Measurements from ENCODE around the gene FPR2.

The FPR2 gene

GRCh38 chr19:51754770-51755169 lies 6.2 kb upstream of the FPR2 start:
- TF ChIP-seq, protein P1, sequence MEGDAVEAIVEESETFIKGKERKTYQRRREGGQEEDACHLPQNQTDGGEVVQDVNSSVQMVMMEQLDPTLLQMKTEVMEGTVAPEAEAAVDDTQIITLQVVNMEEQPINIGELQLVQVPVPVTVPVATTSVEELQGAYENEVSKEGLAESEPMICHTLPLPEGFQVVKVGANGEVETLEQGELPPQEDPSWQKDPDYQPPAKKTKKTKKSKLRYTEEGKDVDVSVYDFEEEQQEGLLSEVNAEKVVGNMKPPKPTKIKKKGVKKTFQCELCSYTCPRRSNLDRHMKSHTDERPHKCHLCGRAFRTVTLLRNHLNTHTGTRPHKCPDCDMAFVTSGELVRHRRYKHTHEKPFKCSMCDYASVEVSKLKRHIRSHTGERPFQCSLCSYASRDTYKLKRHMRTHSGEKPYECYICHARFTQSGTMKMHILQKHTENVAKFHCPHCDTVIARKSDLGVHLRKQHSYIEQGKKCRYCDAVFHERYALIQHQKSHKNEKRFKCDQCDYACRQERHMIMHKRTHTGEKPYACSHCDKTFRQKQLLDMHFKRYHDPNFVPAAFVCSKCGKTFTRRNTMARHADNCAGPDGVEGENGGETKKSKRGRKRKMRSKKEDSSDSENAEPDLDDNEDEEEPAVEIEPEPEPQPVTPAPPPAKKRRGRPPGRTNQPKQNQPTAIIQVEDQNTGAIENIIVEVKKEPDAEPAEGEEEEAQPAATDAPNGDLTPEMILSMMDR (IDR thresholded peaks at IDR 0.05; ENCODE audit: low read depth, low read length): no peak
- Histone ChIP-seq H3K36me3 (no peaks in the 10 kb centered on the region), H3K9me3 (ENCODE audit: severe bottlenecking) (peaks cover 6% of the 10 kb centered on the region), H3K27me3 (ENCODE audit: insufficient read depth, low read depth, severe bottlenecking) (peaks cover 57% of the 10 kb centered on the region), H3K27ac (no peak overlapping the region), H3K4me3 (ENCODE audit: low read depth, low read length) (no peak overlapping the region)
- no peak for DNase-seq

GRCh38 chr19:51755571-51755970 lies 5.4 kb upstream of the FPR2 start:
- Histone ChIP-seq H3K27ac (no peak overlapping the region), H3K36me3 (no peaks in the 10 kb centered on the region), H3K9me3 (ENCODE audit: severe bottlenecking) (peaks cover 6% of the 10 kb centered on the region), H3K4me3 (ENCODE audit: low read depth, low read length) (no peak overlapping the region), H3K27me3 (ENCODE audit: insufficient read depth, low read depth, severe bottlenecking) (peaks cover 57% of the 10 kb centered on the region)
- TF ChIP-seq, protein P1 (IDR thresholded peaks at IDR 0.05; ENCODE audit: low read depth, low read length): no peak
- no peak for DNase-seq

DNA sequence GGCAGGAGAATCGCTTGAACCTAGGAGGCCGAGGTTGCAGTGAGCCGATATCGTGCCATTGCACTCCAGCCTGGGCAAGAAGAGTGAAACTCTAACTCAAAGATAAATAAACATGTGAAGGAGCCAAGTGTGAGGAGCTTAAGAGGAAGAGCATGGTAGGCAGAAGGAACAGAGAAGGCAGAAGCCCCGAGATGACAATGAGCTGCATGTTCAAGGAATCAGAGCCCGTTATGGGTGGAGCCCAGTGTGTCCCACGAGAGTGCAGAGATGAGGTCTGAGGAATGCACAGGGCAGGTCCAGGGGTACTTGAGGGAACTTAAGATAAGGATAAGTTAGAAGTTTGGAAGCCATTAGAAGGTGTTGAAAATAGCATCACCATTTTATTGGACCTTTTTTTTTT lies 716 bp downstream of the FPR2 start:
- Histone ChIP-seq H3K27me3 (ENCODE audit: insufficient read depth, low read depth, severe bottlenecking) (peaks cover 66% of the 10 kb centered on the region), H3K4me3 (ENCODE audit: low read depth, low read length) (no peak overlapping the region), H3K27ac (no peak overlapping the region), H3K36me3 (no peaks in the 10 kb centered on the region), H3K9me3 (ENCODE audit: severe bottlenecking) (no peaks in the 10 kb centered on the region)
- no peak for DNase-seq
- TF ChIP-seq, protein P1 (IDR thresholded peaks at IDR 0.05; ENCODE audit: low read depth, low read length): no peak

- peaks cover 87% of the 10 kb centered on the region for H3K27me3 ChIP-seq (ENCODE audit: insufficient read depth, low read depth, severe bottlenecking)
- TF ChIP-seq, protein P1 (IDR thresholded peaks at IDR 0.05; ENCODE audit: low read depth, low read length): no peak
Measured at GRCh38 chr19:51765086-51765485, 4.1 kb downstream of the FPR2 start.

DNA sequence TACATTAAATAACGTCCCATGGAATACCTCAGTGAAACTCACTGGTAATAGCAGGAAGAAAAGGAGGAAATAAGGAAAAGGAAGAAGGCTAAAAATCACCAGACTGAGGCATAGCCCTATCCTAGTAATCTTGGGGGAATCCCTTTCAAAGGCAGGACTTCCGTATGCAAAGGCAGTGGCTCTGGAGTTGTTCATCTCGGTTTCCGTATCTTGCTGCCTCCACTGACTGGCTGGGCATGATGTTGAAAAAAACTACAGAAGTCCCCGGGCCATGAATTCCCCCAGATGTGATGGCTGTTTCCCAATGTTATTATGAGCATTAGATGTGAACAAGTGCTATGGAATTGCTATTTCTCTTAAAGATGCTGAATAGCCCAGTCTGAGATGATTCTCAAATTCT lies 5.5 kb downstream of the FPR2 start:
- Histone ChIP-seq H3K27ac (no peak overlapping the region), H3K27me3 (ENCODE audit: insufficient read depth, low read depth, severe bottlenecking) (peaks cover 87% of the 10 kb centered on the region), H3K4me3 (ENCODE audit: low read depth, low read length) (no peak overlapping the region), H3K9me3 (ENCODE audit: severe bottlenecking) (peaks cover 3% of the 10 kb centered on the region), H3K36me3 (no peaks in the 10 kb centered on the region)
- no peak for DNase-seq
- TF ChIP-seq, protein P1 (IDR thresholded peaks at IDR 0.05; ENCODE audit: low read depth, low read length): no peak

More at GRCh38 chr19:51765086-51765485, 4.1 kb downstream of the FPR2 start:
- no peak for DNase-seq
- Histone ChIP-seq H3K4me3 (ENCODE audit: low read depth, low read length) (no peak overlapping the region), H3K27ac (no peak overlapping the region), H3K36me3 (no peaks in the 10 kb centered on the region), H3K9me3 (ENCODE audit: severe bottlenecking) (no peaks in the 10 kb centered on the region)

DNA sequence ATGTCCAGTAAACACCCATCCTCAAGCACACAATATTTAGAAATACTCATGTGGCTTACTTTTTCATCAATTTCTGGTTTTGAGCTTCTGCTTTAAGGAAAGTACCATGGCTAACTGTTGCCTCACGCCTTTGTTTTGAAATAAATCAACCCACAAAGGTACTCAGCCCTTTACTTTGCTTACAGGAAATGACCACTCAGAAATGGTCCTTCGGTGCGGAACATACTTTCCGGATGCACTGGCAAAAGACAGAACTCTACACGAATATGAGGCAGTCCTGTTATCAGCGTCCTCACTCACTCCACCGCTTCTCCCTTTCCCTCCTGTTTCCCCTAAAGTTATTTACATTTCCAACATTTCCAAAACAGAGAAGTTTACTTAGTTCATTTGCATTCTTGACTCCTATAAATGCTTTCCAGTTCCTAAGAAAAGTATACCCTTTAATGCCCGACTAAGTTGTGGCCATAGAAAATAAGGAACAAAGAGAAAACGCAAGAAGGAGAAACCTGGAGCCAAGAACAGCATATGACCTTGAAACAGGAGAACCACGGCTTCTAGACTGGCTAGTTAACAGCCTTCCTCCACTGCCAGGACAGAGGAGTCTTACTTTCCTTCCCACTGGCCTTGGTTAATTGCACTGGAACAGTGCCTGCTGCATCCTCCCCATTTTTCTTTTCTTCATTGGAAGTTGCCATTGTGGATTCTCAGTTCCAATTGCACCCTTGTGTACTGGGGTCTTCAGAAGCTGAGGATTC lies 10.6 kb downstream of the FPR2 start:
- H3K27me3 ChIP-seq (ENCODE audit: insufficient read depth, low read depth, severe bottlenecking): peaks cover 74% of the 10 kb centered on the region
- H3K9me3 ChIP-seq (ENCODE audit: severe bottlenecking): peaks cover 5% of the 10 kb centered on the region
- no peak overlapping the region for H3K4me3 ChIP-seq (ENCODE audit: low read depth, low read length)
- H3K27ac ChIP-seq: no peak overlapping the region
- no peaks in the 10 kb centered on the region for H3K36me3 ChIP-seq
- TF ChIP-seq, protein P1 (IDR thresholded peaks at IDR 0.05; ENCODE audit: low read depth, low read length): no peak
- no peak for DNase-seq
